K562 (cell line): ENCODE measurements around the gene EPHA1. TPM values are rescaled to one million over a fixed set of nuclear protein-coding genes. Genes with fewer than 3 reads are reported as not detected.

Source experiments
- ATAC-seq: fragments of 200-7000 bp; cut with Tn5 transposase; 3 replicates; pipeline ENCODE4 v1.9.1; 2020; ENCODE audit warnings: moderate library complexity
- BruUV-seq: library from RNA; stranded (reverse); fragments of 400-500 nt; replicated peaks from 2 replicates; lab custom pipeline; 2021; lab: Mats Ljungman, UMichigan
- CTCF ChIA-PET: fragments of 300-600 bp; formaldehyde crosslinking; extraction: SDS; loops from one replicate; lab custom pipeline; 2021; ENCODE audit warnings: low intra/inter-chr PET ratio; lab: Yijun Ruan, JAX
- POLR2A ChIA-PET: fragments of 300-600, 350-650 bp; sonication (Branson Sonifier 250); formaldehyde crosslinking; extraction: SDS; loops from one replicate; lab custom pipeline; 2021; ENCODE audit warnings: antibody characterized with exemption, inconsistent platforms; lab: Yijun Ruan, JAX
- DNase-seq, 4 experiments: peaks; one replicate each; pipeline versions ENCODE4 v3.0.0 to v3.0.0-alpha.2; 2011 to 2018; ENCODE audit warnings: low spot score in 3 of 4, mixed read lengths in 3 of 4; ENCODE audit errors: extremely low read depth in 1 of 4
- FAIRE-seq: peaks from 2 replicates; lab custom pipeline; 2011; peaks lifted over from hg19 to GRCh38; lab: Jason Lieb, UNC
- H2AFZ ChIP-seq: 2 replicates; pipeline ENCODE4 v1.6.0; 2011; ENCODE audit warnings: low read depth, low read length, control low read depth, inconsistent platforms
- H3K27ac ChIP-seq: fragments of 200-600 bp; 3 replicates; pipeline ENCODE4 v1.8.0; 2011; ENCODE audit warnings: low read depth, mild to moderate bottlenecking, control low read depth, inconsistent platforms, low read length, moderate library complexity, mixed read lengths; ENCODE audit errors: extremely low read depth
- H3K27me3 ChIP-seq, 2 experiments: fragments of 300-600 bp in 1 of 2; 2 replicates in 1 of 2; 3 replicates in 1 of 2; pipeline versions ENCODE4 v1.6.0 to v1.8.0; 2011; ENCODE audit warnings: inconsistent platforms in 2 of 2, low read length in 2 of 2, mild to moderate bottlenecking in 1 of 2, mixed read lengths in 1 of 2, moderate library complexity in 1 of 2; ENCODE audit not compliant: control insufficient read depth in 2 of 2, insufficient read depth in 2 of 2
- H3K36me3 ChIP-seq: fragments of 300-600 bp; 3 replicates; pipeline ENCODE4 v1.8.0; 2011; ENCODE audit warnings: mild to moderate bottlenecking, low read length, inconsistent platforms; ENCODE audit not compliant: control insufficient read depth, insufficient read depth
- H3K4me1 ChIP-seq, 2 experiments: fragments of 200-600 bp in 1 of 2; replicated peaks in 1 of 2; 2 replicates in 1 of 2; 3 replicates in 1 of 2; pipeline versions ENCODE4 v1.5.1 to v1.8.0; 2011; ENCODE audit warnings: inconsistent platforms in 2 of 2, low read length in 2 of 2, mild to moderate bottlenecking in 1 of 2, mixed read lengths in 1 of 2, moderate library complexity in 1 of 2; ENCODE audit not compliant: control insufficient read depth in 2 of 2, insufficient read depth in 2 of 2
- H3K4me2 ChIP-seq: 2 replicates; pipeline ENCODE4 v1.6.1; 2011; ENCODE audit warnings: low read length, control low read depth, inconsistent platforms, mixed read lengths; ENCODE audit not compliant: insufficient read depth
- H3K4me3 ChIP-seq: fragments of 200-600 bp; sonication (generic), shearing (Covaris generic); 2 replicates; pipeline ENCODE4 v1.5.1; 2016; ENCODE audit warnings: control low read depth, inconsistent platforms
- H3K79me2 ChIP-seq: fragments of 200-600 bp; 3 replicates; pipeline ENCODE4 v1.8.0; 2011; ENCODE audit warnings: low read length, inconsistent platforms; ENCODE audit not compliant: control insufficient read depth, insufficient read depth
- H3K9ac ChIP-seq, 2 experiments: 2 replicates each; pipeline versions ENCODE4 v1.6.0 to v1.6.1; 2011; ENCODE audit warnings: low read depth in 2 of 2, low read length in 2 of 2, control low read depth in 1 of 2, inconsistent platforms in 1 of 2, mild to moderate bottlenecking in 1 of 2, mixed read lengths in 1 of 2; ENCODE audit not compliant: insufficient read depth in 1 of 2
- H3K9me1 ChIP-seq: one replicate; pipeline ENCODE4 v1.6.0; 2011; ENCODE audit warnings: inconsistent platforms, mild to moderate bottlenecking, low read length, moderate library complexity; ENCODE audit not compliant: control insufficient read depth, insufficient read depth
- H3K9me3 ChIP-seq: replicated peaks from 2 replicates; pipeline ENCODE4 v1.5.1; 2011; ENCODE audit warnings: low read depth, low read length, inconsistent platforms; ENCODE audit not compliant: control insufficient read depth, insufficient read depth
- H4K20me1 ChIP-seq: replicated peaks from 2 replicates; pipeline ENCODE4 v1.6.1; 2011; ENCODE audit warnings: low read length, inconsistent platforms, mixed read lengths; ENCODE audit not compliant: control insufficient read depth, insufficient read depth
- HMBOX1 ChIP-seq: sonication (generic); IDR thresholded peaks from 2 replicates; pipeline ENCODE4 v1.6.1; 2016
- NCOA6 ChIP-seq: fragments of 450-650 bp; IDR thresholded peaks from 2 replicates; pipeline ENCODE4 v1.6.1; 2017; ENCODE audit warnings: mild to moderate bottlenecking
- ZNF124 ChIP-seq: sonication (generic); formaldehyde crosslinking; IDR thresholded peaks from 2 replicates; pipeline ENCODE4 v1.8.1; 2022; ENCODE audit warnings: missing genetic modification reagents
- WGBS: fragments of 100-300 bp; shearing (Covaris generic); methylation state at CpG from one replicate; pipeline ENCODE4 v1.1.6; 2016; ENCODE audit warnings: low coverage, mixed read lengths; ENCODE audit not compliant: insufficient coverage; ENCODE audit errors: missing lambda C conversion rate; 5-methylcytosine and 5-hydroxymethylcytosine counted together
- in situ Hi-C: fragments of 300-500 bp; cut with MboI; formaldehyde crosslinking; loops from 4 replicates; pipeline ENCODE4 v1.15.0; 2018; ENCODE audit warnings: inconsistent platforms, mixed read lengths
- intact Hi-C: fragments of 100-400 bp; cut with micrococcal nuclease; formaldehyde crosslinking; loops from 2 replicates; pipeline ENCODE4 v1.14.2; 2022
- polyA plus RNA-seq, 8 experiments: library from polyadenylated mRNA; depleted of rRNA in 4 of 8; stranded (reverse) in 5 of 8; unstranded in 3 of 8; fragments of >200 nt; fragmentation: Nextera tagmentation in 2 of 8; fragmentation: Illumina TruSeq in 1 of 8; extraction: Ambion mirVana in 2 of 8; extraction: Trizol in 1 of 8; gene quantifications; 2 replicates each; pipeline versions ENCODE4 v1.2.1 to v1.2.3, GENCODE V29; 2011 to 2014; ENCODE audit warnings: inconsistent platforms in 1 of 8, missing spikeins in 1 of 8
- total RNA-seq, 7 experiments: library from RNA; depleted of rRNA in 6 of 7; stranded (reverse); fragments of >200 nt in 6 of 7; fragmentation: Illumina TruSeq in 2 of 7; extraction: Trizol in 2 of 7; gene quantifications; 2 replicates each; pipeline versions ENCODE4 v1.2.1 to v1.2.3, GENCODE V29; 2011 to 2021; ENCODE audit warnings: low replicate concordance in 1 of 7

EPHA1 gene
- total and polyA plus RNA-seq, 9 of the 15 experiments (the other 6 are each of a cell fraction or from before 2014, with no cell fraction given) = 0.22 to 0.57 (median 0.32) TPM; not detected in 6

DNA sequence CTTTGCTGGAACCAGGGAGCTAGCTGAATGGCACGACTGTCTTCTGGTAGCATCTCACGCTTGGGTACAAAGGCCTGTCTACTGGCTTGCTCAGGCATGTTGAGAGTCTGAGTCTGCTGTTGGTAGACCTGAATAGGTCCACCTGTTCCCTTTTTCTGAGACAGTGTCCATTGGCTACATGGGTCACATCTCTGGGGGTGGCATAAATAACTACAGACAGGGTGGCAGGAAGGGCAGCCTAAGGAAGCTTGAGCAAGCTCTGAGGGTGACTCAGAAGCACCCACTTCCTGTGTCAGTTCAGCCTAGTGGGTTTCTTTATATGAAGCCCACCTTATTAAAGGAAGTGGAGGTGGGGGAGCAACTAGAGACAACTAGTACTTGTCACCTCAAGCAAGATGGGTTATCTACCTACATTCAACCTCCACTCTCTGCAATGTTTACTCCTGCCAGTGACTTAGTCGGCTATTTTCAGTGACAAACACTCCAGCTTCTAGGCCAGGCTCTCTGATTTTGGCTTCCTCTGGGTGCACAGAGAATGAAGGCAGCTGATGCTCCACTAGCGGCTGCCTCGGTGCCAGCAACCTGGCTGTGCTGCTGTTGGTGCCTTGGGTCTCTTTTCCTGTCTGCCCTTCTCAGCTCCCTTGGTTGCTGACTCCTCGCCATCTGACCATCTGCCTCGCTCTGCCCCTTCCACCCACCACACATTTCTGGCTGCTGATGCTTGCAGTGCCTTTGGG lies 33.2 kb downstream of the EPHA1 start:
- Histone ChIP-seq H3K36me3 (no peaks in the 10 kb centered on the region), H2AFZ (no peak overlapping the region), H3K9me3 (no peaks in the 10 kb centered on the region), H3K27me3 (peaks cover 0 to 9% of the 10 kb centered on the region in 2 experiments; a peak in 2 of 5 replicates), H3K4me1 (peaks cover 8 to 9% of the 10 kb centered on the region in 2 experiments), H3K9me1 (no peaks in the 10 kb centered on the region), H4K20me1 (no peaks in the 10 kb centered on the region), H3K9ac (peak overlapping the region in 1 of 2 experiments; percentile 39; a peak in 2 of 4 replicates), H3K4me2 (no peak overlapping the region), H3K27ac (no peak overlapping the region), H3K4me3 (no peak overlapping the region), H3K79me2 (no peaks in the 10 kb centered on the region)
- ATAC-seq (no peak), FAIRE-seq (no peak), DNase-seq (no peak)
- intact Hi-C loops (no loop called here), in situ Hi-C loops (no loop called here)
- TF ChIP-seq NCOA6 (no peak), ZNF124 (CRISPR knock-in tag) (no peak), HMBOX1 (peak; percentile 40; the same call in 1 of the 2 replicates)
- ChIA-PET POLR2A (interaction anchor here (0.6 to 2.0 kb wide), 5 partner anchors 9 to 100 kb away, joined by 3 to 7 read pairs (median 3); no protein-coding TSS in a partner anchor), CTCF (no interaction called here)
- BruUV-seq = no TSS peak
- 18% methylated on average over 7 of the region's 7 CpGs for WGBS
